Measurements from ENCODE around the gene SLC35F4.
"Not testable (repeated sequence)": the region's sequence is repeated elsewhere in the genome, so short reads cannot be mapped to it uniquely, and the experiment has no call there.

The SLC35F4 gene

DNA sequence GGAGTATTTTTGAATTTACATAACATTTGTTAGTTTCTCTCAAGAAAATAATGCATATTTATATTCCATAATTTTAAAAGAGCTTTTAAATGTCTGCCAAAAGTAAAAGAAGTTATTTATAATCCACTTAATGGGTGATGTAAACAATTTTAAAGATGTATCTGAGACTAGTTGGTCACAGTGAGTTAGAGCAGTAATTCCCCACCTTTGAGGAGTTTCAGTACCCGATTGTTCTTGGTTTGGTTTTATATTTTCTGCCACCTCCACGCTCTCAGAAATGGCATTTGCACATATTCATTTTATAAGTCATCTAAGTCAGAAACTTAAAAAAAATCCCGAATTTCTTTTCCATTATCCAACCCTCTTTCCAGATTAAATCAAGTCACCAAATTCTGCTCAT, 153.2 kb downstream of the SLC35F4 start:
- no peak for DNase-seq

DNA sequence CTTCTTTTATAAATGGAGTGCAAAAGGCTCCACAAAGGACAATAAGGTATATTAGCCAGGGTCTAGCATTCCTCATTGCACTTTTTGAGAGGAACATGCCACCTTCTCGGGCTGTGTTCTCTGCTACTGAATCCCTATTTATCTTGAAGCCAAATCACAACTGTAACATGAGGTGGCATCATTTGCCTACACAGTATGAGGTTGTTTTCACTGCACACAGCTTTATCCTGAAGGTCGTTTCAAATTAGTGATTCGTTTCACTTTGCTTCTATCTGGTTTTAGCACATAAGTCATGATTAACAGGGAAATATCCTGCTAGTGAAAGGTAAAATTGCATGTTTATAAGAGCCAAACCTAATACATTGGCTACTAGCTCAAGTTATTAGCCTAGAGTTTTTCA, 153.8 kb downstream of the SLC35F4 start:
- no peak for DNase-seq

DNA sequence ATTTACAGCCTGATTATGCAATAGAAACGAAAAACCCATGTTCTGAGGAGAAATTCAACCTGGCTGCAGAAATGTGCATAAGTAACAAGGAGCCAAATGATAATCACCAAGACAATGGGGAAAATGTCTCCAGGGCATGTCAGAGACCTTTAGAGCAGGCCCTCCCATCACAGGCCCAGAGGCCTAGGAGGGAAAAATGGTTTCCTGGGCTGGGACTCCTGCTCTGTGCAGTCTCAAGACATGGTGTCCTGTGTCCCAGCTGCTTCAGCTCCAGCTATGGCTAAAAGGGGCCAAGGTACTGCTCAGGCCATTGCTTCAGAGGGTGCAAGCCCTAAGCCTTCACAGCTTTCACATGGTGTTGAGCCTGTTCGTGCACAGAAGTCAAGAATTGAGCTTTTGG, 156.0 kb downstream of the SLC35F4 start:
- no peak for DNase-seq

DNA sequence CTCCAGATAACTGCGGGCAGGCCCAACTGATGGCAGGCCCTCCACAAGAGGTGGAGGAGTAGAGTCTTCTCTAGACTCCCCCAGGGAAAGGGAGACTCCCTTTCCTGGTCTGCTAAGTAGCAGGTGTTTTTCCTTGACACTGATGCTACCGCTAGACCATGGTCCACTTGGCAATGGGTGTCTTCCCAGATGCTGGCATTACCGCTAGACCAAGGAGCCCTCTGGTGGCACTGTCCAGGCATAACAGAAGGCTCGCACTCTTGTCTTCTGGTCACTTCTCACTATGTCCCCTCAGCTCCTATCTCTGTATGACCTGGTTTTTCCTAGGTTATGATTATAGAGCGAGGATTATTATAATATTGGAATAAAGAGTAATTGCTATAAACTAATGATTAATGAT, 156.8 kb downstream of the SLC35F4 start:
- not testable (repeated sequence) for DNase-seq

DNA sequence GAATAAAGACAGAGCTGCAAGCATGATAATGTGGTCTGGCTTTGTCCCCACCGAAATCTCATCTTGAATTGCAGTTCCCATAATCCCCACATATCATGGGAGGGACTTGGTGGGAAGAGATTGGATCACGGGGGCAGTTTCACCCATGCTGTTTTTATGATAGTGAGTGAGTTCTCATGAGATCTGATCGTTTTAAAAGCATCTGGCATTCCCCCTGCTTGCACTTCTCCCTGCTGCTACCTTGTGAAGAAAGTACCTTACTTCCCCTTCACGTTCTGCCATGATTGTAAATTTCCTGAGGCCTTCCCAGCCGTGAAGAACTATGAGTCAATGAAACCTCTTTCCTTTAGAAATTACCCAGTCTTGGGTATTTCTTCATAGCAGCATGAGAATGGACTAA, 158.7 kb downstream of the SLC35F4 start:
- DNase-seq = no peak

DNA sequence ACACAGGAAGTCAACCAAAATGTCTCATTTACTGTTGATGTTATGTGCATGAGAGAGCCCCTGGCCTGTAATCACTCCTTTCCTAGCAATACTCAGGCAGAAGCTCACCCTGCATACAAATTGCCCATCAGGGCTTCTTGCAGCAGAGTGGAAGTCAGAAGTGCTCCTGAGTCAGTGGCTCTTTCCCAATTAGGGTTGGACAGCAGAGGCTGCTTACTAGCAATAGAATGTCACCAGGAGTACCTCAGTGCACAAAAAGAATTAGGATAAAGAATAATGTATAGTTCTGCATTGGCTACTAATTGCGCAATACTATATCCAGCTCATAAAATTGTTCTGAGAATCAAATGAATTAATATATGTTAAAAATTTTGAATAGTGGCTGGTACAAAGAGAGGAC, 161.1 kb downstream of the SLC35F4 start:
- no peak for DNase-seq

DNA sequence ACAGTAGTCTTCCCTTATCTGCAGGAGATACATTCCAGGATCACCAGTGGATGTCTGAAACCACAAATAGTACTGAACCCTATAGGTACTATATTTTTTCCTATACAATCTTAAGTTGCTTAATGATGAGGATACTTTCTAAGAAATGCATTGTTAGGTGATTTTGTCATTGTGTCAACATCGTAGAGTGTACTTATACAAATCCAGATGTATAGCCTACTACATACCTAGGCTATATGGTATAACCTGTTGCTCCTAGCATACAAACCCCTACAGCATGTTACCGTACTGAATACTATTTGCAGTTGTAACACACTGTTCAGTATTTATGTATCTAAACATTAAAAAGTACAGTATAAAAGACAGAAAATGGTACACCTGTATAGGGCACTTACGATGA, 165.9 kb downstream of the SLC35F4 start:
- no peak for DNase-seq

DNA sequence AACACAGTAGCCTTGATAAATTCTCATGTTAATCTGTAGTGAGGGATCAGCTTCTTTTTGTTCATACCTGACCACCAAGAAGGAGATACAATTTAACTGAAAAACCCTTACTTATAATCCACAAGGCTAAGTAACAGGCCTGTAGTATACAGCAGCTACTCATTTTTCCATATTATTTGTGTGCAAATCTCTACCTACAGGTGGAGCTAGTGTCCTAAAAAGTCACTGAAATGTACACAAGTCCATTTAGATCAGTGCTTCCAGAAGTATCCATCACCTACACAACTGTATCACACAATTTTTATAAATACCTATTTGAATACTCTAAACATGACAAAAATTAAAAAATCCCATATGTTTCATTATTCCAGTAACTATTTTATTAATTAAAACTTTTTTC, 173.2 kb downstream of the SLC35F4 start:
- DNase-seq = no peak

DNA sequence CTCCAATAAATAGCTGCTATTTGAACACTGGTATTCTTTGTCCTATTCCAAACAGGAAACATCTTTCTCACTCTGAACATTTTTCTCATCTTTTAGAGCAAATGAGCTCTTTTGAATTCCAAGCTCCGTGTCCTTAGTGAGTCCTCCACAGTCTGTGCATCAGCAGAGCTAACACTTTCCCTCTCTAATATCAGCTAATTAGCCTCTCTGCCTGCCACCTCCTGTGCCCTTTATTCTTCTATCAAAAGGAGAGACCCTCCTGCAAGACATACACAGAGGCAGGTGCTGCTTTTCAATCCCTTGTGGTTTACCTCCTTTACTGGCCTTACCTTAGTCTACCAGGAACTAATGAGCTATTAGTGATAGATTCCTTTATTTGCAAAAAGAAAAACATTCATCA, 178.5 kb downstream of the SLC35F4 start:
- DNase-seq = no peak

DNA sequence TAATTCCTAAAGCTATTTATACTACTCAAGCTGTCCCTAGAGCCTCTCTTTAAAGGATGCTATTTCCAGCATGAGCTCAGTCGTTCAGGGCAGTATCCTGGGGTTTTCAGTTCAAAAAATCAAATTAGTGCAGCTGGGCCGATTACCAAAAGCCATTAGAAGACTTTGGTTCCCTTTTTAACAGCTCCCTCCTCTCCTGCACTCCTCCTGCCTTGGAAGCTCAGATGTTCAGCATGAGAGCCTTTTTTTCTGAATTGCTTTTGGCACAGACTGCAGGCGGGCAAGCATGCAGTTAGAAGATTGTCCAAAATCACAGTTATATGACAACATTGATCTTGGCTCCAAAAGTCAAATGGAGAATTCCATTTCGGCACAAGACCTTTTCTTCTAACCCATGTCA, 179.6 kb downstream of the SLC35F4 start:
- DNase-seq = no peak

DNA sequence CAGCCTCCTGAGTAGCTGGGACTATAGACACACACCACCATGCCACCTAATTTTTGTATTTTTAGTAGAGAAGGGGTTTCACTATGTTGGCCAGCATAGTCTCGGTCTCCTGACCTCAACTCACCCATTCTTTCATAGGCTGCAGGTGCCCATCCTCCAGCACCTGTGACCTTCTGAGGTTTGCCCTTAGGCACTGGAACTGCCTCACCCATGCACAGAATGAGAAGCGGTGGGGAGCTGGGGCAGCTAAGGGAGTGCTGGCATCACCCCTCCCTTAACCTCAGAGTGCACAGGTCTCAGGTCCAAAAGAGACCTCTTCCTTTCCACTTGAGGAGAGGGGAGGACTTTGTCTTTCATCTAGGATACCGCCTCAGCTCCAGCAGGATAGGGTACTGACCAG, 194.9 kb downstream of the SLC35F4 start:
- DNase-seq = no peak

DNA sequence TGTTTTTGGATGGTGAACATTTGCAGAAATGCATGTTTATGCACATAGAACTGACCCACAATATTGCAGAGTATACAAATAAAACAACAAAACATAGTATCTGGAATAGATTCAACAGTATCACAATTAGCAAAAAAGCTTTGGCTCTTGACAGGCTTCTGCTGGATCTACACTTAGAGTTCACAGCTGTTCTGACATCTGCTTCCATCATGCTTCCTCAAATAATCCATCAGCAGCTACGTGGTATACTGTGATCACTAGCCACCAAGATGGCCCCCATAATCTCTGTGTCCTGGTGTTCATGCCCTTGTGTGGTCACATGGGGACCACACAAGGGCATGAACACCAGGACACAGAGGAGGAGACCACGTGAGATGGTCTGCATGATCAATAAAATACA, 205.7 kb downstream of the SLC35F4 start:
- DNase-seq = no peak

DNA sequence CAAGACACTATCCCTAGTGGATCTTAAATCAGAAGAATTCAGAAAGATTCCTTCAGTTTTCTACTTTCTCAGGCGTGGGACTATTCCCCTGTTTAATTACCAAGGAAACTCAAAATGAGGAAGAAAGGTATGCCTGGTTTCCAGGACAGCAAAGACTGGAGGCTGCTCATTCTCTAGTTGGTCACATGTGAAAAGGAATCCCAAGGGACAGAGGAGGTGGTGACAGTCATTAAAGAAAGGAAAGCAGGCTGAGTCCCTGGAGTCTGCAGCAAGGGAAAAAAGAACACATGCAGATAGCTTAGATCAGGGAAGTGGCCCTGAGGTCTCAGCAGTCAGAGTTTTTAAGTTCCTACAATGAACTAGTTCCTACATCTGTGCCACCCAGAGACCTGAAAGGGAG, 206.8 kb downstream of the SLC35F4 start:
- no peak for DNase-seq

DNA sequence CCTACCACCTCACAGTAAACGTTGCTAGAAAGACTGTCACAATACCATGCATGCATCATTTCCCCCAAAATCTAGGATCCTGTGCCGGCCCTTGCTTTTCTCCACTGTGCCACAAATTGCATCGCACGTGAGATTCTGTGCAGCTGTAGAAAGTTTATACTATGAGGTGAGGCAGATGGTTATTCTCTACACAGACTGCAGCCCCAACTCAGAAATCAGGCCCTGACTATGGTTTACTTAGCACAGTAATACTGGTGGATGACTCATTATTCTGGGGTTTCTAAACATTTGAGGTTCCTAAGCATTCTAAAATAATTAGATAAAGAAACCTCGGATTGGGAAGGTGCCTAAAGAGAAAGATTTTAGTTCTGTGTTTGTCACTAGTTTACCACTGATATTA, 208.4 kb downstream of the SLC35F4 start:
- DNase-seq = no peak

DNA sequence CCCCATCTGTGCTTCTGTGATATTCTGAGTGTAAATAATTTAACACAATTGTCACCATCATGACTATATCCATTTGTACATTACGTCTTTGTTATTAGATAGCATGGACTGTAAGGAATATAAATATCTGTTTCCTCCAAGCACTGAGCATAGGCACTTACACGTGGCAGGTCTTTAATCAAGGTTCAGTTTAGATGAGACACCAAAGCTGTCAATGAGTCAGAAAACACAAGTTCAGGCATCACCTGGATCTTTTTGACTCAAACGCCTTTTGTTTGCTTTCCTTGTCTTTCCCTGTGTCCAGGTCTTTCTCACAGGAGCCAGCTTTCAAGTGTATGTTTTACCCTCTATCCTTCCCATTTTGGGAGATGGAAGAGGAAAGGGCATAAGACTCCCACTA, 209.0 kb downstream of the SLC35F4 start:
- DNase-seq = no peak

DNA sequence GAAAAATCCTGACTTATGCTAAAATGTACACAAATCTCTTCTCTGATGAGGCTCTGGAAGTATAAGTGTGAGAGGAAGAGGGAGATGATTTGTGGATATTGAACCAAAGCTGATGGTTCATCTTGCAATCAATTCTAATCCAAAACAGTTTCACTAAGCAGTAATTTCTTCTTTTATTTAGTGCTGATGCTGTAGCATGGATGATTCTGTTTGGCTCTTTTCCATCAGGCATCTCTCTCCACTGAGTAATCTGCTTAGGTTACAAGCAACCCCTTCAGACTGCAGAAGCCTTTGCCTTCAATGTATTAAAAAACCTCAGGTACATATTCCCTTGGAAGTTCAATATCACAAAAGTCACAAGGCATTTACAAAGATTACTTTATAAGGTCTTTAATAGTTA, 213.1 kb downstream of the SLC35F4 start:
- no peak for DNase-seq

DNA sequence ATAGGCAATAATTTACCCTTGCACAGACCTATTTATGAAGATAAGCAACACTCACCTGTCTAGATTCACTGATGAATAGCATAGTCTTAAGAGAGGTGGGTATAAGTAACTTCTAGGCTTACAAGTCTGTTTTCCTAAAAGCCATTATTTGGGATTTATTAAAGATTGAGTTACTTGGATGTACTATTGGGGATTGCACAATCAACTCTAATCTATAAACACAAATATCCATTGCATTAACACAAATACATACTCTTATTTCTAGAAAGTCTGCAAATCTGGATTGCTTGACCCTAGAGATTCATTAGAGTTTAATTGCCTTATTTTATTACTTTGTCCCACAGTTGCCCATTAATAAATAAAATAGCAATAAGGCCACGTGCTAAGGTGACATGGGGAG, 224.1 kb downstream of the SLC35F4 start:
- no peak for DNase-seq

DNA sequence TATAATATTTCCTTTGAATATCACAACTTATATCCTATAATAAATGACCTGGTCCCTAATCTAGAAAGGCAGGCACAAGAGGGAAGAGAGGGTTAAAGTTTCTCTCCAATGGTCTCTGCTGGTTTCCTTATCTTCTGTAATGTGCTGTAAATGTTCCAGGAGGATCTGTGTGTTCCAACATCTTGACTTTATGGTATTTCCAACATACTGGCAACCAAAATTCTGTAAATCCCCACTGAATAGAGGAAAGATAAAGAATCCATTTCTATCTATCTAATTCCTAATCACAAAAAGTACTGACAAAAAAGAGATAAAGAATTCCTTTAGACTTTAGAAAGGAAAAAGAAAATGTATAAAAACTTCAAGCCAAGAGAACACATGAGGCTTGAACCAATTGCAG, 225.9 kb downstream of the SLC35F4 start:
- no peak for DNase-seq

DNA sequence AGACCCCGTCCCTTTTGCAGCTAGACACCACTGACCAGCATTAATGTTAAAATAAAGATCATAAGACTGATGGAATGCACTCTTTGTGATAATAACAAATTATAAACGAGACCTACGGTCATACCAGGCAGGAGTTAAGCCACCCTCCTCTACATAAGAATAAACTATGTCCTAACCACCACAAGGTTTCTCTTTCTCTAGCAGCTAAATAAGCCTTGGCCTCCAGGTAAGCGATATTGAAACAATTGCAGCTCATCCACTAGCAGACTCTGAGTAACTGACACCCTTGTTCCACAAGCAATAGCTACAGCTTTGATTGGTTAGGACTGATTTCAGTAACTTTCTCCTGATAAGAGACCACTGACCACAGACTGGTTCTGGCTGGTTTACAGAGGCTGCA, 228.0 kb downstream of the SLC35F4 start:
- DNase-seq = no peak

DNA sequence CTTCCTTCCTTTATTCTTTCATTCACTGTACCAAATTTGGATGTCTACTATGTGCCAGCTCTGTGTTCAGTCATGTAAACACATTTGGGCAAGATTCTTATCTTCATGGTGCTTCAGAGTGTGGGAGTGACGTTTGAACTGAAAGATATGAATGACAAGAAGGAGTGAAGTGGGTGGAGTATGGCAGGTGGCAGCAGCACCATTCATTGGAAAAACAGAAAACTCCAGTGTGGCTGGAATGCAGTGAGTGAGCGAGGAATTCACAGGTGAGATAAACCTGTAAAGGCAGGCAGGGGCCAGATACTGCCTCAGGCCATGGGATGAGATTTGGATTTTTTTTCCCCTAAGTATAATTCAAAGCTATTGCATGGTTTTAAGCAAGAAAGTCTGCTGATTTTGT, 231.6 kb downstream of the SLC35F4 start:
- no peak for DNase-seq

DNA sequence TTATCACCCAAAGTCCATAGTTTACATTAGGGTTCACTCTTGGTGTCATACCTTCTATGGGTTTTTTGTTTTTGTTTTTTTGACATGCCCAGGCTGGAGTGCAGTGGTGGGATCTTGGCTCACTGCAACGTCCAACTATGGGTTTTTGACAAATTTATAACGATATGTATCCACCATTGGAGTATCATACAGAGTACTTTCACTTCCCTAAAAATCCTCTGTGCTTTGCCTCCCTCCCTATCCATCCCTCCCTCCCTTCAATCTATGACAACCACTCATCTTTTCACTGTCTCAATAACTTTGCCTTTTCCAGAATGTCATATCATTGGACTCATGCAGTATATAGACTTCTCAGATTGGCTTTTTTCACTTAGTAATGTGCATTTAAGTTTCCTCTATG, 233.2 kb downstream of the SLC35F4 start:
- DNase-seq = no peak

DNA sequence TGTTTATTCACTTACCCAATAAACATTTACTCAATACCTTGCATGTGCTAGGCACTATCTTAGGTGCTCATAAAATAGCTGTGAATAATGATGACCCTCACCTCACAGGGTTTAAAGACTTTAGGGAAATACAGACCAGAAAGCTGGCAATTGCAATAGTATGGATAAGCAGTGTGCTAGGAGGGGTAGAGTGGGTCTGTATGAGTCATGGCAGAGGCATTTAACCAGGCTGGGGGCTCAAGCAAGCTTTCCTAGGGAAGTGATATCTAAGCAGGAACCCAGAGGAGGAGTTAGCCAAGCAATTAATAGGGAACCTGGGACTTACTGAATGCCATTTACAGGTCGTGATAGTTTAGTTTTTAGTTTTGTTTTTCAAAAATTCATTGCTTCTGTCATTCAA, 248.4 kb downstream of the SLC35F4 start:
- DNase-seq = no peak

DNA sequence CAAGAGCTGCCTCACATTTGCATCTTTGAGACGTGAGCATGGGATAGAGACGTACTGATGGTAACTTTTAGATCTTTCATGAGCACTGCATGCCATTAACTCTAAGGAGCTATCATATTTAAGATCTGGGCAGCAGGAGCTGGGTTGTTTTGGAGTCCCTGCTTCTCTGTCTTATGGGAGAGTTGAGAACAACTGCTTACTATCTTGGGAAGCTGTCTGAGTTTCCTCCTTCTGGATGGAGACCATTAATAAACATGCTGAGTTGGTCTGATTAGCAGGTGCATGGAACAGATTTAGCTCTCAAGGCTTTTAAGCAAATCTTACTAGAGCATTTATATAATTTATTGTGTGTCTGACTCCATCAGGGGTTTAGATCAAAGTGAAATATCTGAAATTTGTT, 252.9 kb downstream of the SLC35F4 start:
- DNase-seq = no peak

DNA sequence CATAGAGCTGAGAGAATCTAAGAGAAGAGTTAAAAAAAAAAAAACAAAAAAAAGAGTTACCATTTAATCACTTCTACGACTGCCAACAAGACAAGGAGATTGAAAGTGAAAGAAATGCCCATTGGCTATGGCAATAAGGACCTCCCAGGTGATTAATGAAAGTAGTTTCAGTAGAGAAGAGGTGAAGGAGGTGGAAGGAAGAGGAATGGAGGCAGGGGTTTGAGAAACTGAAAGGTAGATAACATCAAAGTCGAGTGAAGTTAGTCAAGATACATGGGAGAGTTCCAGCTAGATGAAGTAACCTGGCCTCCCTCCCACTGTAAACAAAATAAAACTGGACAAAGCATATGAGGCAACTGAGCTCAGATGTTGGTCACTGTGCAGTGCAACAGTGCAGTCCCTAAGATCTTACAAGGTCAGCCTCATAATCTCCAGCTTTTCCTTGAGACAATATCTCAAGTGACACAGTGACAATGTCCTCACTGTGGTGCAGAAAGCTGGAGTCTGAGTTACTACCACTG, 254.3 kb downstream of the SLC35F4 start:
- no peak for DNase-seq

DNA sequence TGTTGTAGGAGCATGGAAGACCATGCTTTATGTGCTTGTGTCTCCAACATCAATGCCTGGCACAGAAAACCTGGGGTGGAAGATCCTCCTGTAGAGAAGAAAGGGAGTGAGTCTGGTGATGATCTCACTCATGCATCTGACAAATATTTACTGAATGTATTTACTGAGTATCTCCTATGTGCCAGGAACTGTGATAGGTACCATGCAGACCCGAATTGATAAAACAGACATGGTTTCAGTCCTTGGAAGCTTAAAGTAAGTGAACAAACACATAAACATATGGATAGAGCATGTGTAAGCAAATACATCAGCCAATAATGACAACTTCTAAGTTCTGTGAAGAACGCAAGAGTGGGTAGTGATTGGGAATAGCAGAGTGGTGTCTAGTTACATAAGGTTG, 255.3 kb downstream of the SLC35F4 start:
- no peak for DNase-seq

All from stimulated activated CD4-positive, alpha-beta T cell treated with anti-CD3 and anti-CD28 coated beads, Interleukin-15, amount 100 ng/mL, for 24 hours (primary cell).